GM18502 (cell line): Measurements from ENCODE around the gene LOXHD1.

Experiments
- ATAC-seq: cut with Tn5 transposase; IDR thresholded peaks from one replicate; pipeline ENCODE4 v1.9.1; 2021; ENCODE audit warnings: mild to moderate bottlenecking; ENCODE audit not compliant: unreplicated experiment, poor library complexity

LOXHD1 gene

DNA sequence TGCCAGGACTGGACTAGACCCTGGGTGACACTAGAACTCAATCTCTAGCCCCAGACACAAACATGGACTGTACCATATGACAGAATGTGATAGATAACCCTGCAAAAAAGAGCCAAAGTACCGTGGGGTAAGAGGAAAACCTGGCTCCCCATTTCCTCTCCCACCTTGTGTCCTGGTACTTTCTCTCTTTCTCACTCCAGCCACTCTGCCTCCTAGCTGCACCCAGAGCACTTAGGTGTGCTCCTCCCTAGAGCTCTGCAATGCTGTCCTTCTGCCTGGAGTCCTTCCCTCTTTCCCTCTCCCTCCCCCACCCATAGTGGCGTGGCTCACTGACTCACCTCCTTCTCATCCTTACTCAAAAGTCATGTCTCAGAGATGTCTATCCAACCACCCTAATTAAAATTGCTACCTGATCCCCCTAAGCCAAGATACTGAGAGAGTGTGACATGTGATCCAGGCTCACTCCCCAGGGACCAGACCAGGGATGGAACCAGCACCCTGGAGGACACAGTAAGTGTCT, 171.3 kb downstream of the LOXHD1 start:
- no peak for ATAC-seq

DNA sequence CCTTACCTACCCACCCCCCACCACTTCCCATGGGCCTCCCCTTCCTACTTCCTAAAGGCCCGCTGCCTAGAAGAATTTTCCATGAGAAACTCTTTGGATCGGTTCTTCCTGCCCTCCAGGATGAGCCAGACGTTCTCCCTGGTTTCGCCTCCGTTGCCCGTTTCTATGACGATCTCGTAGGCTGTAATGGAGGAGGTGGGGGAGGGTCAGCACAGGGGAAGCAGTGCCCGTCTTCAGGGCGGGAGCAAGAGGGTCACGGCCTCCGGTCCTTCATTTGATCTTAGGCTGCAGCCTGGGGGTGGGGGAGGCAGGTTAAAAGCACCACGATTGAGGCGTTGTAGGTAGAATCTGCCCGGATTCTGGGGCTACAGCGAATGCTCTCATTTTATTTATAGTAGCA, 172.0 kb downstream of the LOXHD1 start:
- no peak for ATAC-seq

GRCh38 chr18:46482831-46483230, 174.2 kb downstream of the LOXHD1 start:
- ATAC-seq: no peak

GRCh38 chr18:46481847-46482245, 175.2 kb downstream of the LOXHD1 start:
- no peak for ATAC-seq

DNA sequence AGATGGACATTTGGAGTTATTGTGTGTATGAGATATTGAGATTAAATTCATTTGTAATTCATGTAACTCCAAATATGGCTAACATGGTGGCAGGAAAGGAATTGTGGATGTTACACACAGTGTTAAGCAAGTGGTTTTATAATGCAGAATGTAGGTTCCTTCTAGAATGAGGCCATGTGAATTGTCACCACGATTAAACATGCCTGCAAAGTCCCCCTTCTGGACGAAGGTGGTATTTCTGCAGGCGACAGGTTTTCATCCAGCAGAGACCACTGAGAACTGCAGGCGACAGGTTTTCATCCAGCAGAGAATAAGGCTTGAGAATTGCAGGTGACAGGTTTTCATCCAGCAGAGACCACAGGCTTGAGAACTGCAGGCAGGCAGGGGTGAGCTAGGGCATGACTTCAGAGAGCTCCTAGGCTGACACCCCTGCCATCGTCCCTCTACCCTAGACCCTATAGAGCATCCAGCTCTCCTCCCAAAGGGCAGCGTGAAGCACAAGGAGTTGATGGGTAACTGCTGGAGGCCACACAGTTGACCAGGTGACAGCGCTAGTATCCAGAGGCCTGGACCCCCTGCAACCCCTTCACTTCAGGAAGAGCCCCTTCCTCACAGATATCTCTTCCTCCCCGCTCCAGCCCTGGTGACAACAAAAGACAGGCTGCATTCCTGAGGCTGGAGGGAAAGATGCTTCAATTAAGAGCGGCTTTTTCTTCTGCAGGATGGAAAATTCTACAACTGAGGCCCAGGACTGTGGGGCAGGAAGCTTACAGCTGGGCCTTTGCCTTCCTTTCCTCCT, 175.8 kb downstream of the LOXHD1 start:
- peak; percentile 58 for ATAC-seq

GRCh38 chr18:46480226-46480625, 176.8 kb downstream of the LOXHD1 start:
- ATAC-seq: no peak

DNA sequence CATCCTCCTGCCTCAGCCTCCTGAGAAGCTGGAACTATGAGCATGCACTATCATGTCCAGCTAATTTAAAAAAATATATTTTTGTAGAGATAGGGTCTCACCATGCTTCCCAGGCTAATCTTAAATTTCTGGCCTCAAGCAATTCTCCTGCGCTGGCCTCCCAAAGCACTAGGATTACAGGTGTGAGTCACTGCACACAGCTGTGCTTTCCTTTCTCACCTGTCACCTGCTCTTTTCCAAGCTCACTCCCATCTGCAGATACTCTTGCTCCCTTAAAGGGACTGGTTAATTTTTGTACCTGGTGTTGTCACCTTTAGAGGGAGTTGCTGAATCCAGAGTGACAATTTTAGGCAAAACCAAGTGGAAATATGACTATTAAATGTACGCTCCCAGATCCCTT, 178.2 kb downstream of the LOXHD1 start:
- no peak for ATAC-seq

- no peak for ATAC-seq
These were observed 179.5 kb downstream of the LOXHD1 start for GRCh38 chr18:46477425-46478011.

- no peak for ATAC-seq
These were observed 181.6 kb downstream of the LOXHD1 start for GRCh38 chr18:46475390-46475752.

- ATAC-seq: no peak
These were observed 182.3 kb downstream of the LOXHD1 start for GRCh38 chr18:46474487-46475389.

DNA sequence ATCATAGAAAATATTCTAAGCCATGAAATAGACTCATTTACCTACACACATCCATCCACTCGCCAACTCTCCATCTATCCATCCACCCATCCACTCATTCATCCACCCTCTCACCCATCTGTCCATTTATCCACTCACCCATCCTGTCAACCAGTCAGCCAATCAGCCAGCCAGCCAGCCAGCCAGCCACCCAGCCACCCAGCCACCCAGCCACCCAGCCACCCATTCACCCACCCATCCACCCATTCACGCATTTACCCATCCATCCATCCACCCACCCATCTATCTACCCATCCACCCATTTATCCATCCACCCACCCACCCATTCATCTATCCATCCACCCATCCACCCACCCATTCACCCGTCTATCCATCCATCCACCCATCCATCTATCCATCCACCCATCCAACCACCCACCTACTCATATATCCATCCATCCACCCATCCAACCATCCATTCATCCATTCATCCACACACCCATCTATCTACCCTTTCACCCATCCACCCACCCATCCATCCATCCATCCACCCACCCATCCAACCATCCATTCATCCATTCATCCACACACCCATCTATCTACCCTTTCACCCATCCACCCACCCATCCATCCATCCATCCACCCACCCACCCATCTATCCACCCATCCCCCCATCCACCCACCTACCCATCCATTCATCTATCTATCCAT, 185.1 kb downstream of the LOXHD1 start:
- ATAC-seq: no peak

- no peak for ATAC-seq
These were observed 186.3 kb downstream of the LOXHD1 start for GRCh38 chr18:46470714-46471113.

GRCh38 chr18:46469186-46469915, 187.7 kb downstream of the LOXHD1 start:
- no peak for ATAC-seq

DNA sequence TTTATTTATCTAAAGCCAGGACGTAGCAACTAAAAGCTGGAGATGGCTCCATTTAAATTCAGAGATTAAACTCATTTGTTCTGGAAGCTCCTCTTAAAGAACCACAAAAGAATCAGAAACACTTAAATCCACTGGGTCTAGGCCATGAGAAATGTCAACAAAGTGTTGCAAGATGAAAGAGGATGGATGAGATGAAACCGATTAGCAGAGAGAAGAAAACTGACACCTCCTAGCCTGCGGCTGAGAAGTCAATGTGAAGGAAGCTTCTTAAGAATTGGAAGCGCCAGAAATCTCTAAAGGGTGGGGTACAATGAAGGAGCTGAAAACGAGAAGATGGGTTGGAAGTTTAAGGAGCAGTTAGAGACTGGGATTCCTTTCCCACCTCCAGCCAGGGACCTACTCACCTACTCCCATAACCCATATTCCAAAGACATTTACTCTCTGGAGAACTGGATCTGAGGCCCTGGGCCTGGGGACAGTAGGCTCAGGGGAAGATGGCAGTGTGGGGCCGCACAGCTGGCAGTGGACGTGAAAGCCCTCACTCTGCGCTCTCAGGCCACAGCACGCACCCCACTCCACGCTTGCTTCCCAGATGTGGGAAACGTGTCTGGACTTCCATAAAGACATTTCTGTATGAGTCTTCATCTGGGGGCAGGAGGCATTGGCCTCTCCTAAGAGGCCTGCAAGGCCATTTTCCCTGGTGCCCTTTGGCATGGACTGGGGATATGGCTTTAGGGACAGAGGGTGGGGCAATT, 188.4 kb downstream of the LOXHD1 start:
- no peak for ATAC-seq

- ATAC-seq: no peak
These were observed 190.5 kb downstream of the LOXHD1 start for GRCh38 chr18:46466234-46467160.

DNA sequence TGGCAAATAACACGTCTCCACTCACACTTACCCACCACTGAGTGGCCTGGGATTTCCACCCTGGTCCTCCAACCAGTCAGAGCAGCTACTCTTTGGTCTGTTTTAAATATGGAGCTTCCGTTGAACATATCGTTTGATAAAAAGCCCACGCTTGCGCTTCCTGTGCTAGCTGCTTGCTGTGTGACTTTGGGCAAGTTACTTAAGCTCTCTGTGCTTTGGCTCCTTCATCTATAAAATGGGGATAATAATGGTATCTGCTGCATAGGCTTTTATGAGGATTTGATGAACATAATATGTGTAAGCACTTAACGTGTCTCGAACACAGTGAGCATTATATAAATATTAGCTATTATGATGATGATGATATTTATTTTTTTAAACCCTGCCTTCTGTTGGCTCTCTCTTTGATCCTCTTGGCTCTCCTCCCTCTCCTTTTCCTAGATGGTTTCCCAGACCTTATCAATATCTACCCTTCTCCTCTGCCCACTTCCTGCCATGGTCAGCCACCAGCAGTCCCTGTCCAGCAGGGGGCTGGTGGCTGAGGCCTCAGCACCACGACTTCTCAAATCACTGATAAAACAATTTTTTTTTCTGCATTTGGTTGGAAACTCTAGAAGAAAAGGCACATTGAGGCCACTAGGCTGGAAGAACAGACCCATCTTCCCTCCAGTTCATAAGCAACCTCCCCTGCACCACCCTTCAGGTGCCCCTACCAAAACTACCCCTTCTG, 191.9 kb downstream of the LOXHD1 start:
- ATAC-seq: no peak

GRCh38 chr18:46462523-46462922, 194.5 kb downstream of the LOXHD1 start:
- no peak for ATAC-seq
